IMR-90 (cell line): Measurements from ENCODE around the gene P2RX5. TPM values are rescaled to one million over a fixed set of nuclear protein-coding genes. Genes with fewer than 3 reads are reported as not detected.
A peak's percentile ranks its signal among the peaks of the same experiment; 100 is the strongest.

ENCODE experiments used
- ATAC-seq: fragments of 200-7000 bp; cut with Tn5 transposase; 2 replicates; pipeline ENCODE4 v1.9.1; 2020; ENCODE audit warnings: low read depth, mild to moderate bottlenecking, moderate library complexity
- BruUV-seq: library from RNA; stranded (reverse); fragments of 400-500 nt; replicated peaks from 2 replicates; lab custom pipeline; 2021; lab: Mats Ljungman, UMichigan
- CTCF ChIA-PET: fragments of 300-600 bp; formaldehyde crosslinking; extraction: SDS; loops from one replicate; lab custom pipeline; 2021; ENCODE audit warnings: antibody characterized with exemption; lab: Yijun Ruan, JAX
- POLR2A ChIA-PET: fragments of 300-600 bp; sonication (Branson Sonifier 250); formaldehyde crosslinking; loops from one replicate; lab custom pipeline; 2022; ENCODE audit warnings: antibody characterized with exemption; ENCODE audit not compliant: unreplicated experiment; lab: Charles Lee
- DNase-seq: peaks from one replicate; pipeline ENCODE4 v3.0.0; 2013
- H2AFZ ChIP-seq: replicated peaks from 2 replicates; pipeline ENCODE3; 2013; ENCODE audit warnings: low read length, mild to moderate bottlenecking; ENCODE audit not compliant: poor library complexity
- H2AK5ac ChIP-seq: 2 replicates; pipeline ENCODE4 v1.6.1; 2013; ENCODE audit warnings: low read depth, low read length, inconsistent platforms
- H2AK9ac ChIP-seq: replicated peaks from 2 replicates; pipeline ENCODE3; 2013; ENCODE audit warnings: mild to moderate bottlenecking, low read depth, low read length, moderate library complexity; ENCODE audit not compliant: poor library complexity
- H2BK120ac ChIP-seq: 2 replicates; pipeline ENCODE4 v1.6.1; 2013; ENCODE audit warnings: low read depth, low read length, inconsistent platforms
- H2BK15ac ChIP-seq: 3 replicates; pipeline ENCODE4 v1.6.1; 2013; ENCODE audit warnings: low read depth, low read length, inconsistent platforms
- H2BK20ac ChIP-seq: 2 replicates; pipeline ENCODE4 v1.6.1; 2013; ENCODE audit warnings: low read depth, mild to moderate bottlenecking, inconsistent platforms, low read length, moderate library complexity
- H2BK5ac ChIP-seq: 2 replicates; pipeline ENCODE4 v1.6.1; 2013; ENCODE audit warnings: mild to moderate bottlenecking, low read depth, low read length, inconsistent platforms; ENCODE audit not compliant: poor library complexity, severe bottlenecking
- H3K14ac ChIP-seq: replicated peaks from 2 replicates; pipeline ENCODE4 v1.6.1; 2013; ENCODE audit warnings: low read depth, low read length, inconsistent platforms
- H3K18ac ChIP-seq: 2 replicates; pipeline ENCODE4 v1.6.1; 2013; ENCODE audit warnings: low read depth, low read length, control low read depth
- H3K23ac ChIP-seq: 2 replicates; pipeline ENCODE4 v1.6.1; 2013; ENCODE audit warnings: low read depth, low read length, inconsistent platforms
- H3K27ac ChIP-seq: 2 replicates; pipeline ENCODE4 v1.5.1; 2013; ENCODE audit warnings: mild to moderate bottlenecking, control low read depth, low read length; ENCODE audit not compliant: insufficient read depth
- H3K27me3 ChIP-seq: 2 replicates; pipeline ENCODE4 v1.6.1; 2013; ENCODE audit warnings: low read length; ENCODE audit not compliant: control insufficient read depth, insufficient read depth
- H3K36me3 ChIP-seq: 2 replicates; pipeline ENCODE4 v1.6.1; 2013; ENCODE audit warnings: low read length, mixed read lengths; ENCODE audit not compliant: control insufficient read depth, insufficient read depth
- H3K4ac ChIP-seq: 2 replicates; pipeline ENCODE4 v1.6.1; 2013; ENCODE audit warnings: low read depth, low read length, inconsistent platforms
- H3K4me1 ChIP-seq: 2 replicates; pipeline ENCODE4 v1.6.1; 2013; ENCODE audit warnings: low read length, mixed read lengths; ENCODE audit not compliant: control insufficient read depth, insufficient read depth
- H3K4me2 ChIP-seq: 2 replicates; pipeline ENCODE4 v1.6.1; 2013; ENCODE audit warnings: low read depth, mild to moderate bottlenecking, control low read depth, low read length, moderate library complexity
- H3K4me3 ChIP-seq: 2 replicates; pipeline ENCODE4 v1.5.1; 2013; ENCODE audit warnings: low read depth, mild to moderate bottlenecking, control low read depth, low read length, moderate library complexity; ENCODE audit not compliant: insufficient read depth
- H3K56ac ChIP-seq: 2 replicates; pipeline ENCODE4 v1.6.1; 2013; ENCODE audit warnings: low read length, inconsistent platforms; ENCODE audit not compliant: insufficient read depth; ENCODE audit errors: extremely low read depth
- H3K79me1 ChIP-seq, 2 experiments: 2 replicates each; pipeline ENCODE4 v1.6.1; 2013; ENCODE audit warnings: low read length in 2 of 2, inconsistent platforms in 1 of 2, low read depth in 1 of 2
- H3K9ac ChIP-seq: 2 replicates; pipeline ENCODE4 v1.6.1; 2013; ENCODE audit warnings: low read depth, low read length, control low read depth
- H3K9me1 ChIP-seq: 2 replicates; pipeline ENCODE4 v1.6.1; 2013; ENCODE audit warnings: low read length, inconsistent platforms; ENCODE audit not compliant: insufficient read depth
- H3K9me3 ChIP-seq: 2 replicates; pipeline ENCODE4 v1.6.1; 2013; ENCODE audit warnings: low read length; ENCODE audit not compliant: control insufficient read depth, insufficient read depth
- H4K20me1 ChIP-seq: 2 replicates; pipeline ENCODE4 v1.6.1; 2013; ENCODE audit warnings: low read length, inconsistent platforms; ENCODE audit not compliant: insufficient read depth
- H4K5ac ChIP-seq: 2 replicates; pipeline ENCODE4 v1.6.1; 2013; ENCODE audit warnings: mild to moderate bottlenecking, low read depth, low read length, control low read depth
- H4K8ac ChIP-seq, 2 experiments: 2 replicates each; pipeline ENCODE4 v1.6.1; 2013; ENCODE audit warnings: low read depth in 2 of 2, low read length in 2 of 2, control low read depth in 1 of 2, inconsistent platforms in 1 of 2
- H4K91ac ChIP-seq: 2 replicates; pipeline ENCODE4 v1.6.1; 2013; ENCODE audit warnings: low read depth, low read length, inconsistent platforms; ENCODE audit not compliant: insufficient read depth
- BHLHE40 ChIP-seq: fragments of 150-350 bp; IDR thresholded peaks from 2 replicates; pipeline ENCODE4 v1.6.1; 2016; ENCODE audit warnings: mild to moderate bottlenecking, low read depth, low read length
- CEBPB ChIP-seq: IDR thresholded peaks from 2 replicates; pipeline ENCODE4 v1.6.1; 2012; ENCODE audit warnings: low read depth, low read length, improper control_type of control experiment
- CHD1 ChIP-seq: IDR thresholded peaks from 2 replicates; pipeline ENCODE4 v1.6.1; 2012; ENCODE audit warnings: low read depth, low read length, improper control_type of control experiment
- FOS ChIP-seq: fragments of 150-350 bp; IDR thresholded peaks from 2 replicates; pipeline ENCODE4 v1.6.1; 2016; ENCODE audit warnings: low read depth, low read length
- MAFK ChIP-seq: IDR thresholded peaks from 2 replicates; pipeline ENCODE4 v1.6.1; 2012; ENCODE audit warnings: low read depth, low read length, improper control_type of control experiment
- MAZ ChIP-seq: IDR thresholded peaks from 2 replicates; pipeline ENCODE4 v1.6.1; 2012; ENCODE audit warnings: low read depth, mild to moderate bottlenecking, low read length, improper control_type of control experiment, moderate library complexity, borderline replicate concordance
- POLR2A ChIP-seq: IDR thresholded peaks from 2 replicates; pipeline ENCODE4 v1.6.1; 2012; ENCODE audit warnings: mild to moderate bottlenecking, low read depth, low read length
- RAD21 ChIP-seq: IDR thresholded peaks from 2 replicates; pipeline ENCODE4 v1.6.1; 2012; ENCODE audit warnings: low read length, improper control_type of control experiment
- RCOR1 ChIP-seq: IDR thresholded peaks from 2 replicates; pipeline ENCODE4 v1.6.1; 2012; ENCODE audit warnings: mild to moderate bottlenecking, low read length, improper control_type of control experiment; ENCODE audit not compliant: insufficient replicate concordance
- RFX5 ChIP-seq: IDR thresholded peaks from 2 replicates; pipeline ENCODE4 v1.8.0; 2012; ENCODE audit warnings: low read depth, mild to moderate bottlenecking, low read length, moderate library complexity
- WGBS, 2 experiments: methylation state at CpG; one replicate each; pipeline versions ENCODE4 v1.1.5 to v1.1.7; 2013; ENCODE audit warnings: missing lambda C conversion rate in 2 of 2; ENCODE audit not compliant: insufficient read length in 1 of 2; ENCODE audit errors: extremely low coverage in 2 of 2; 5-methylcytosine and 5-hydroxymethylcytosine counted together
- dilution Hi-C: fragments of 300-500 bp; cut with HindIII; formaldehyde crosslinking; loops from one replicate; pipeline ENCODE4 v1.14.3; 2018; ENCODE audit warnings: low sequenced_read_pairs; ENCODE audit not compliant: unreplicated experiment
- in situ Hi-C: fragments of 300-500 bp; cut with MboI; formaldehyde crosslinking; loops from 3 replicates; pipeline ENCODE4 v1.14.3; 2019; ENCODE audit warnings: low sequenced_read_pairs, inconsistent platforms, mixed read lengths
- intact Hi-C: fragments of 100-400 bp; cut with micrococcal nuclease; formaldehyde crosslinking; loops from 2 replicates; pipeline ENCODE4 v1.10.0; 2022
- polyA plus RNA-seq, 3 experiments: library from polyadenylated mRNA; depleted of rRNA; stranded (reverse); fragments of >200 nt; gene quantifications; 2 replicates each; pipeline ENCODE4 v1.2.3, GENCODE V29; 2012; ENCODE audit warnings: low replicate concordance in 1 of 3
- total RNA-seq: library from RNA; depleted of rRNA; stranded (reverse); fragments of >200 nt; gene quantifications from 2 replicates; pipeline ENCODE4 v1.2.3, GENCODE V29; 2012
- TF ChIP-seq, protein P1 (sequence below): fragments of 150-350 bp; IDR thresholded peaks from 2 replicates; pipeline ENCODE4 v1.6.1; 2016; ENCODE audit warnings: low read depth, mild to moderate bottlenecking, low read length, moderate library complexity, borderline replicate concordance
- TF ChIP-seq, protein P2 (sequence below): fragments of 150-350 bp; IDR thresholded peaks from 2 replicates; pipeline ENCODE4 v1.6.1; 2017; ENCODE audit warnings: mild to moderate bottlenecking, antibody characterized with exemption, low read length, low read depth
- TF ChIP-seq, protein P3 (sequence below): conservative IDR thresholded peaks from 2 replicates; pipeline ENCODE4 v1.5.1; 2012; ENCODE audit warnings: mild to moderate bottlenecking, low read depth, low read length, improper control_type of control experiment

Gene P2RX5
- total and polyA plus RNA-seq, 2 of the 4 experiments (the other 2 are of a cell fraction), result 1.8 to 3.7 TPM

DNA sequence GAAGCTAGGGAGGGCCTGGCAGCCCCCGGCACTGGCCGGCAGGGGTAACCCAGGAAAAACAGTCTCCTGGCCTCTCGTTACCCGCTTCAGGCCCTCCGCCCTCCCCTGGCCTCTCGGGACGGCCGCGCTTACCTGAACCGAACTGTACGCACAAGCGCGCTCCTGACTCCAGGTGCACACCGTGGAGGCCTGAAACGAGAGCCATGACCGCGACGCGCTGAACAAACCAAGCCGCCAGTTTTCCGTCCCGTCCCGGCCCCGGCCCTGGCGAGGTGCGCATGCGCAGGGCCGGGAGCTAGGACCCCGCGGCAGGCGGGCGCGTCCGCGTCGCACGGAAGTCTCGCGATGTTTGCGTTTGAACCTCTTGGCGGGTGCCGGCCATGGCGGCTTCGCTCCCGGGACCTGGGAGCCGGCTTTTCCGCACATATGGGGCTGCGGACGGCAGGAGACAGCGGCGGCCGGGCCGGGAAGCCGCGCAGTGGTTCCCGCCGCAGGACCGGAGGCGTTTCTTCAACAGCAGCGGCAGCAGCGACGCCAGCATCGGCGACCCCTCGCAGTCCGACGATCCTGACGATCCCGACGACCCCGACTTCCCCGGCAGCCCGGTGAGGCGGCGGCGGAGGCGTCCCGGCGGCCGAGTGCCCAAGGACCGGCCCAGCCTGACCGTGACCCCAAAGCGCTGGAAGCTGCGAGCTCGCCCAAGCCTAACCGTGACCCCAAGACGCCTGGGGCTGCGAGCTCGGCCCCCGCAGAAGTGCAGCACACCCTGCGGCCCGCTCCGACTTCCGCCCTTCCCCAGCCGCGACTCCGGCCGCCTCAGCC is 27.8 kb upstream of the P2RX5 start, which contains the start of gene HASPIN:
HASPIN (plus strand) TSS at position 348 of the 822 bp plus-strand sequence; CDS start at position 381, 33 bp downstream.
- Histone ChIP-seq H3K18ac (peak within 1 kb of the TSS; percentile 98), H3K4me1 (peaks cover 19% of the 10 kb centered on the region), H3K27me3 (no peaks in the 10 kb centered on the region), H2AFZ (peak within 1 kb of the TSS; percentile 98), H3K9me3 (no peaks in the 10 kb centered on the region), H3K14ac (peak within 1 kb of the TSS; percentile 98), H4K20me1 (peaks cover 16% of the 10 kb centered on the region), H4K5ac (peak within 1 kb of the TSS; percentile 98), H3K27ac (peak within 1 kb of the TSS; percentile 98), H3K56ac (peak within 1 kb of the TSS; percentile 88), H3K4ac (peak within 1 kb of the TSS; percentile 98), H3K23ac (peak within 1 kb of the TSS; percentile 95), H2BK120ac (peak within 1 kb of the TSS; percentile 73; the same call in 1 of the 2 replicates), H3K36me3 (no peaks in the 10 kb centered on the region; the same call in 1 of the 2 replicates), H3K79me1 (peaks cover 20 to 58% of the 10 kb centered on the region in 2 experiments), H3K4me2 (peak within 1 kb of the TSS; percentile 97), H2AK9ac (peak within 1 kb of the TSS; percentile 90), H4K8ac (peak within 1 kb of the TSS; percentile 92 to 100), H3K9ac (peak within 1 kb of the TSS; percentile 98), H2BK5ac (peak within 1 kb of the TSS; percentile 98), H3K4me3 (peak within 1 kb of the TSS; percentile 94), H4K91ac (peak within 1 kb of the TSS; percentile 99), H2AK5ac (peak within 1 kb of the TSS; percentile 90), H2BK20ac (0 out of 2 replicates have a peak within 1 kb of the TSS, but pooled peaks have one; percentile 41), H2BK15ac (peak within 1 kb of the TSS; percentile 86; the same call in 1 of the 3 replicates), H3K9me1 (peaks cover 5% of the 10 kb centered on the region; the same call in 1 of the 2 replicates)
- dilution Hi-C loops (no loop called here), intact Hi-C loops (loop anchor here (5.0 kb wide), 2 partner anchors 41 to 56 kb away; partner anchors contain the start of genes EMC6 and TAX1BP3), in situ Hi-C loops (no loop called here)
- ChIA-PET POLR2A (no interaction called here), CTCF (interaction anchor here (1.4 kb wide), 1 partner anchor 14 kb away, joined by 9 read pairs; no protein-coding TSS in a partner anchor)
- BruUV-seq, result no TSS peak
- DNase-seq (peak; percentile 84), ATAC-seq (peak; percentile 81)
- 1% methylated on average over 73 of the region's 98 CpGs; no CpG with 5 or more reads in 1 of the 2 experiments for WGBS, 2 experiments
- TF ChIP-seq CHD1 (no peak), CEBPB (no peak), RFX5 (no peak), BHLHE40 (no peak), MAFK (no peak), FOS (no peak), MAZ (peak; percentile 44; the same call in 1 of the 2 replicates), RCOR1 (no peak), RAD21 (no peak), POLR2A (no peak; the same call in 1 of the 2 replicates)
- TF ChIP-seq, protein P1, sequence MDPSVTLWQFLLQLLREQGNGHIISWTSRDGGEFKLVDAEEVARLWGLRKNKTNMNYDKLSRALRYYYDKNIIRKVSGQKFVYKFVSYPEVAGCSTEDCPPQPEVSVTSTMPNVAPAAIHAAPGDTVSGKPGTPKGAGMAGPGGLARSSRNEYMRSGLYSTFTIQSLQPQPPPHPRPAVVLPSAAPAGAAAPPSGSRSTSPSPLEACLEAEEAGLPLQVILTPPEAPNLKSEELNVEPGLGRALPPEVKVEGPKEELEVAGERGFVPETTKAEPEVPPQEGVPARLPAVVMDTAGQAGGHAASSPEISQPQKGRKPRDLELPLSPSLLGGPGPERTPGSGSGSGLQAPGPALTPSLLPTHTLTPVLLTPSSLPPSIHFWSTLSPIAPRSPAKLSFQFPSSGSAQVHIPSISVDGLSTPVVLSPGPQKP, result no peak
- TF ChIP-seq, protein P2, sequence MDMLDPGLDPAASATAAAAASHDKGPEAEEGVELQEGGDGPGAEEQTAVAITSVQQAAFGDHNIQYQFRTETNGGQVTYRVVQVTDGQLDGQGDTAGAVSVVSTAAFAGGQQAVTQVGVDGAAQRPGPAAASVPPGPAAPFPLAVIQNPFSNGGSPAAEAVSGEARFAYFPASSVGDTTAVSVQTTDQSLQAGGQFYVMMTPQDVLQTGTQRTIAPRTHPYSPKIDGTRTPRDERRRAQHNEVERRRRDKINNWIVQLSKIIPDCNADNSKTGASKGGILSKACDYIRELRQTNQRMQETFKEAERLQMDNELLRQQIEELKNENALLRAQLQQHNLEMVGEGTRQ, result no peak
- TF ChIP-seq, protein P3, sequence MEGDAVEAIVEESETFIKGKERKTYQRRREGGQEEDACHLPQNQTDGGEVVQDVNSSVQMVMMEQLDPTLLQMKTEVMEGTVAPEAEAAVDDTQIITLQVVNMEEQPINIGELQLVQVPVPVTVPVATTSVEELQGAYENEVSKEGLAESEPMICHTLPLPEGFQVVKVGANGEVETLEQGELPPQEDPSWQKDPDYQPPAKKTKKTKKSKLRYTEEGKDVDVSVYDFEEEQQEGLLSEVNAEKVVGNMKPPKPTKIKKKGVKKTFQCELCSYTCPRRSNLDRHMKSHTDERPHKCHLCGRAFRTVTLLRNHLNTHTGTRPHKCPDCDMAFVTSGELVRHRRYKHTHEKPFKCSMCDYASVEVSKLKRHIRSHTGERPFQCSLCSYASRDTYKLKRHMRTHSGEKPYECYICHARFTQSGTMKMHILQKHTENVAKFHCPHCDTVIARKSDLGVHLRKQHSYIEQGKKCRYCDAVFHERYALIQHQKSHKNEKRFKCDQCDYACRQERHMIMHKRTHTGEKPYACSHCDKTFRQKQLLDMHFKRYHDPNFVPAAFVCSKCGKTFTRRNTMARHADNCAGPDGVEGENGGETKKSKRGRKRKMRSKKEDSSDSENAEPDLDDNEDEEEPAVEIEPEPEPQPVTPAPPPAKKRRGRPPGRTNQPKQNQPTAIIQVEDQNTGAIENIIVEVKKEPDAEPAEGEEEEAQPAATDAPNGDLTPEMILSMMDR, result peak; percentile 19; the same call in 1 of the 2 replicates
